Stimulated activated CD4-positive, alpha-beta T cell treated with anti-CD3 and anti-CD28 coated beads, Interleukin-15, amount 100 ng/mL, for 1 hour (primary cell): ENCODE measurements around the gene KLF1.
"Not testable (repeated sequence)": the region's sequence is repeated elsewhere in the genome, so short reads cannot be mapped to it uniquely, and the experiment has no call there.

Source experiments
- DNase-seq, 2 donors: peaks; one replicate each; pipeline ENCODE4 v3.0.0-alpha.2; 2020; ENCODE audit warnings: low read depth in 1 of 2, low spot score in 1 of 2

Gene KLF1

GRCh38 chr19:12891553-12892021, 4.6 kb upstream of the KLF1 start:
- DNase-seq = no peak

- DNase-seq = peak; percentile 82 to 89
Measured at GRCh38 chr19:12890787-12891552, 4.0 kb upstream of the KLF1 start, which contains the start of gene GCDH. TSS of gene GCDH (plus strand) at chr19:12891160. CDS start at chr19:12891305, 145 bp downstream.

- DNase-seq = not testable (repeated sequence)
Measured at GRCh38 chr19:12890299-12890786, 3.3 kb upstream of the KLF1 start.

GRCh38 chr19:12888006-12888603, 1.1 kb upstream of the KLF1 start:
- no peak for DNase-seq

GRCh38 chr19:12886651-12886968, 391 bp downstream of the KLF1 start:
- DNase-seq = no peak

- DNase-seq = no peak
Measured at GRCh38 chr19:12885749-12886650, 1.0 kb downstream of the KLF1 start.

- peak; percentile 75 to 86 for DNase-seq
Measured at GRCh38 chr19:12884926-12885748, 1.9 kb downstream of the KLF1 start.

- DNase-seq = no peak
Measured at GRCh38 chr19:12884627-12884925, 2.4 kb downstream of the KLF1 start.

- DNase-seq = no peak
Measured at GRCh38 chr19:12884202-12884601, 2.8 kb downstream of the KLF1 start.

GRCh38 chr19:12882589-12882988, 4.4 kb downstream of the KLF1 start:
- no peak for DNase-seq

- peak; percentile 77 to 78 for DNase-seq
Measured at GRCh38 chr19:12881172-12881808, 5.7 kb downstream of the KLF1 start, which contains the start of gene DNASE2. TSS of gene DNASE2 (minus strand) at chr19:12881449. CDS start at chr19:12881375, 74 bp downstream.

- no peak for DNase-seq
Measured at GRCh38 chr19:12880551-12881171, 6.3 kb downstream of the KLF1 start.

- DNase-seq = no peak
Measured at GRCh38 chr19:12875086-12875485, 11.9 kb downstream of the KLF1 start.

- no peak for DNase-seq
Measured at GRCh38 chr19:12873891-12874745, 12.9 kb downstream of the KLF1 start.

- DNase-seq = no peak
Measured at GRCh38 chr19:12872941-12873890, 13.8 kb downstream of the KLF1 start.

- DNase-seq = no peak
Measured at GRCh38 chr19:12872255-12872654, 14.7 kb downstream of the KLF1 start.

GRCh38 chr19:12871681-12872080, 15.3 kb downstream of the KLF1 start:
- DNase-seq = no peak
